Thyroid gland (tissue), 4 donors: ENCODE measurements around the gene ZCCHC24.

Experiments used
- POLR2A ChIP-seq, 2 donors: fragments of 450-650 bp; IDR thresholded peaks; one replicate each; pipeline ENCODE4 v1.6.1; 2017; ENCODE audit warnings: antibody characterized with exemption in 2 of 2, mild to moderate bottlenecking in 2 of 2, moderate library complexity in 1 of 2
- TF ChIP-seq, protein P1 (sequence below), 6 experiments: fragments of 200-600 bp in 3 of 6; fragments of 450-650 bp in 3 of 6; sonication (generic) in 3 of 6; IDR thresholded peaks; one replicate each; pipeline ENCODE4 v1.5.1; 2016 to 2019; ENCODE audit warnings: antibody characterized with exemption in 6 of 6, mild to moderate bottlenecking in 2 of 6, inconsistent platforms in 1 of 6, moderate library complexity in 1 of 6

DNA sequence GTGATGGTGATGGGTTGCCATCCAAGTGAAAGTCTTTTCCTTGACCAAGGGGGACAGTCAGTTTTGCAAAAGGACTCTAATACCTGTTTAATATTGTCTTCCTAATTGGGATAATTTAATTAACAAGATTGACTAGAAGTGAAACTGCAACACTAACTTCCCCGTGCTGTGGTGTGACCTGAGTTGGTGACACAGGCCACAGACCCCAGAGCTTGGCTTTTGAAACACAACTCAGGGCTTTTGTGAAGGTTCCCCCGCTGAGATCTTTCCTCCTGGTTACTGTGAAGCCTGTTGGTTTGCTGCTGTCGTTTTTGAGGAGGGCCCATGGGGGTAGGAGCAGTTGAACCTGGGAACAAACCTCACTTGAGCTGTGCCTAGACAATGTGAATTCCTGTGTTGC, 91.3 kb downstream of the ZCCHC24 start:
- no peak for TF ChIP-seq POLR2A (IDR thresholded peaks at IDR 0.05)
- TF ChIP-seq, protein P1, sequence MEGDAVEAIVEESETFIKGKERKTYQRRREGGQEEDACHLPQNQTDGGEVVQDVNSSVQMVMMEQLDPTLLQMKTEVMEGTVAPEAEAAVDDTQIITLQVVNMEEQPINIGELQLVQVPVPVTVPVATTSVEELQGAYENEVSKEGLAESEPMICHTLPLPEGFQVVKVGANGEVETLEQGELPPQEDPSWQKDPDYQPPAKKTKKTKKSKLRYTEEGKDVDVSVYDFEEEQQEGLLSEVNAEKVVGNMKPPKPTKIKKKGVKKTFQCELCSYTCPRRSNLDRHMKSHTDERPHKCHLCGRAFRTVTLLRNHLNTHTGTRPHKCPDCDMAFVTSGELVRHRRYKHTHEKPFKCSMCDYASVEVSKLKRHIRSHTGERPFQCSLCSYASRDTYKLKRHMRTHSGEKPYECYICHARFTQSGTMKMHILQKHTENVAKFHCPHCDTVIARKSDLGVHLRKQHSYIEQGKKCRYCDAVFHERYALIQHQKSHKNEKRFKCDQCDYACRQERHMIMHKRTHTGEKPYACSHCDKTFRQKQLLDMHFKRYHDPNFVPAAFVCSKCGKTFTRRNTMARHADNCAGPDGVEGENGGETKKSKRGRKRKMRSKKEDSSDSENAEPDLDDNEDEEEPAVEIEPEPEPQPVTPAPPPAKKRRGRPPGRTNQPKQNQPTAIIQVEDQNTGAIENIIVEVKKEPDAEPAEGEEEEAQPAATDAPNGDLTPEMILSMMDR (IDR thresholded peaks at IDR 0.05), result no peak
